Measurements from ENCODE around the gene RUFY3. TPM values are rescaled to one million over a fixed set of nuclear protein-coding genes. Genes with fewer than 3 reads are reported as not detected.
A peak's percentile ranks its signal among the peaks of the same experiment; 100 is the strongest.
"Not testable (repeated sequence)": the region's sequence is repeated elsewhere in the genome, so short reads cannot be mapped to it uniquely, and the experiment has no call there.

The RUFY3 gene
- 43.1 TPM for total RNA-seq

GRCh38 chr4:70721747-70722146 lies at the start of gene RUFY3:
Gene RUFY3, plus strand, starts transcription at chr4:70721964. Its CDS starts 610 bp downstream, at chr4:70722574.
- ATAC-seq = peak; percentile 5

DNA sequence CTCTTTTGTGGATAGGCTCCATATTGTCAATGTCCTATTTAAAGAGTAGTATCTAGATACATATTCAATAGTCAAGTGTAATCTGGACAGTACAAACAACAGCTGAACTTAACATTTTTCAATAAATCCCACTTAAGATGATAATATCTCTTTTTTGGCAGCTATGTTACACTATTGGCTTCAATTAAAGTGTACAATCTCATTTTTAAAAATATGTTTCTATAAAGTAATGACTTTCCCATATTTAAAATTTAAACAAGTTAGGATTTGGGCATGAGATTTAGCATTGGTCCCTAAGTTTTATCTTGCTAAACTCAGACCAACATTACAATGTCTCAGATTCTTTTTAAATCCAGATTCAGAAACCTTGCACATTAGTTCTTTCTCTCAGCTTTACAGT lies 47.6 kb upstream of the RUFY3 start:
- ATAC-seq = no peak

DNA sequence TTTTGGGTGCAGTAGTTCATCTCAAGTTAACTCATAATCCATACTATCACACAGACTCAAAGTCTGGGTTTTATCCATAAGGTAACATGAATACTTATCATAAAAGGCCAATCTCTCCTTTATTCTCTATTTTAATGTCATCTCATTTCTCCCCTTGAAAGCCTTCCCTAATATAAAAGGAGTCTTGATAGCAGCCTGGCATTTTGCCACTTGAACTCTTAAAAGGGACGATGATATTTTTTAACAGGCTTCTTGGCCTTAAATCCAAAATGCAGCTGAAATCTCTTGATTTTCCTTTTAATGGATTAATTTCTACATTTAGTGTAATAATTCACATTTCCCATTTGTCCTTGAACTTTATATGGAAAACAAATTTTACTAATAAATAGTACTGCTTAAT lies 47.0 kb upstream of the RUFY3 start:
- no peak for ATAC-seq

DNA sequence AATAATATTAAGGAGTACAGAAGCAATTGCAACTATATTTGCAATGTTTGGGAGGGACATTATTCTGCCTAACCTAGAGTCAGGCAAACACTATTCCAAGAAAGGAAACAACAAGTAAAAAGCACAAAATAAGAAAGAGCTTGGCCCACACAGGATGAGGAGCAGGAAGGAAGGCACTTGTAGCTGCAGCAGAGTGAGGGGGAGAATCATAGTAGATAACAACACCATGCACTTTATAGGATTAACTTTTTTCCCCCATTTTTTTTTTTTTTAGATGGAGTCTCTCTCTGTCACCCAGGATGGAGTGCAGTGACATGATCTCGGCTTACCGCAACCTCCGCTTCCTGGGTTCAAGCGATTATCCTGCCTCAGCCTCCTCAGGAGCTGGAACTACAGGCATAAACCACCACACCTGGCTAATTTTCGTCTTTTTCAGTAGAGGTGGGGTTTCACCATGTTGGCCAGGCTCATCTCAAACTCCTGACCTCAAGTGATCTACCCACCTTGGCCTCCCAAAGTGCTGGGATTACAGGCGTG lies 45.1 kb upstream of the RUFY3 start:
- ATAC-seq = no peak

DNA sequence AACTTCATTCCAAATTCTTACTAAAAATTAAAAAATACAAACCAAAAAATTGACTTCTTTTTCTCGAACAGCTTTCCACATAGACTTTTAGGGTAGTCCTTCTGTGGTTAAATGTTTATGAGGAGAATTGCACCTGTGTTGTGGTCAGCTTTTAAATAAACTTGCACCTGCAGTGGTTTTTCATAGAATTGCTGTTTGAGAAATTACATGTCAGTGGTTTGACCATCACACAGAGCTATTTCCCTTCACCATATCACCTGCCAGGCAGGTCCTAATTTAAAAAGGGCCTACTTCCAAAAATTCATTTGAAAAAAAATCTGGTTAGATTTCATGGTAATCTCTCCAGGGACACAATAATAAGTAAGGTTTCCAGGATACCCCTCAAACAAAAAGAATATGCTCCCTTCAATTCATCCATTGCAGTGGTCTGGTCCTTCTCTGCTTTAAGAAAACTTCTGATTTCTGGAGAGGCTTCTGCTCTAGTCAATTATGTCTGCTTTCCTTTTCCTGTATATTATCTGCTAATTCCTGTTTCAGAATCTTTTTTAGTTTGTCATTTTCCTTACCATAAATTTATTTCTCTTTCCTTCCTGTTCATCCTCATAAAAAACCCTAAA lies 43.3 kb upstream of the RUFY3 start:
- no peak for ATAC-seq

- ATAC-seq = no peak
Measured at GRCh38 chr4:70680934-70681333, 40.8 kb upstream of the RUFY3 start.

- ATAC-seq = no peak
Measured at GRCh38 chr4:70681704-70682103, 40.1 kb upstream of the RUFY3 start.

DNA sequence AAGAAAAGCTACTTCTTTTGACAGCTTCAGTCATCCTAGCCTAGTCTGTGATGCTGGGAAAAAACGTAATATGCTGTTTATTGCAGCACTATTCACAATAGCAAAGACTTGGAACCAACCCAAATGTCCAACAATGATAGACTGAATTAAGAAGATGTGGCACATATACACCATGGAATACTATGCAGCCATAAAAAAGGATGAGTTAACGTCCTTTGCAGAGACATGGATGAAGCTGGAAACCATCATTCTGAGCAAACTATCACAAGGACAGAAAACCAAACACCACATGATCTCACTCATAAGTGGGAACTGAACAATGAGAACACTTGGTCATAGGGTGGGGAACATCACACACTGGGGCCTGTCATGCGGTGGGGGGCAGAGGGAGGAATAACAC lies 39.6 kb upstream of the RUFY3 start:
- not testable (repeated sequence) for ATAC-seq

DNA sequence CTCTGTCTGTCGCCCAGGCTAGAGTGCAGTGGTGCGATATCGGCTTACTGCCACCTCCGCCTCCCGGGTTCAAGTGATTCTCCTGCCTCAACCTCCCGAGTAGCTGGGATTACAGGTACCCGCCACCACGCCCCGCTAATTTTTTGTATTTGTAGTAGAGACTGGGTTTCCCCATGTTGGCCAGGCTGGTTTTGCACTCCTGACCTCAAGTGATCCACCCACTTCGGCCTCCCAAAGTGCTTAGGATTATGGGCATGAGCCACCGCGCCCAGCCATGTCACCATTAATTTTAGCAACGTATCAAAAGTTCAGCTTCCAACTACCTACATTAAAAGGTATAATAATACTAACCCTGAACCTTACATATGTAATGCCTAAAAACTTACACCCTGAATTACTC lies 34.4 kb upstream of the RUFY3 start:
- no peak for ATAC-seq

GRCh38 chr4:70687821-70688794 lies 33.7 kb upstream of the RUFY3 start, which contains the start of gene UTP3:
Gene UTP3, plus strand, starts transcription at chr4:70688532. Its CDS starts 146 bp downstream, at chr4:70688678.
- ATAC-seq = peak; percentile 99

GRCh38 chr4:70688795-70689231 lies 33.0 kb upstream of the RUFY3 start:
- ATAC-seq = peak; percentile 13

DNA sequence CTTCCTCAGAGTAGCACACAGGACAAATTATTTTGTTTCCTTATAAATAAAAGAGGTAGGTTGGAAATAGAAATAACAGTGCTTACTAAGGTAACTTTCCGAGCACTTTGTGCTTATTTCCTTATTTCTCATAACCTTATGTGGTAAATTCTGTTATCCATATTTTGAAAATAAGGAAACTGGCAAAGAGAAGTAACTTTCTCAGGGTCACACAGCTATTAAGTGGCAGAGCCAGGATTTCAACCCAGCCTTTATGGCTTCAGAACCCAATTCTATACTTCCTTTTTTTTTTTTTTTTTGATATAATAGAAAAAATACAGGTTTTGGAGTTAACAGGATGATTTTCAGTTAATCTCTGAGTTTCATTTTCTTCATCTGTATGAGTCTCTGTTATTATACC lies 30.1 kb upstream of the RUFY3 start:
- no peak for ATAC-seq

DNA sequence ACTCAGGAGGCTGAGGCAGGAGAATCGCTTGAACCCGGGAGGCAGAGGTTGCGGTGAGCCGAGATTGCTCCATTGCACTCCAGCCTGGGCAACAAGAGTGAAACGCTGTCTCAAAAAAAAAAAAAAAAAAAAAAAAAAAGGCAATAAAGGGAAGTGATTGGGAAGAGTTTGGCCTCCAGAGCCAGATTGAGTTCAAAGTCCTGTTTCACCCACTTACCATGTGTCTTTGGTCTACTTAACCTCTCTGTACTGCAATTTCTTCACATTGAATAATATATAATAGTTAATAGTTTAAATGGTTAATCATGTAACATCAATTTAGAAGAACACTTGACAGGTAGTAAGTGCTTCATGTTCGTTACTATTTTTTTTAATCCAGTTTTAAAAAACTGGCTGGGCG lies 27.1 kb upstream of the RUFY3 start:
- ATAC-seq = not testable (repeated sequence)

GRCh38 chr4:70698435-70698834 lies 23.3 kb upstream of the RUFY3 start:
- ATAC-seq = not testable (repeated sequence)

DNA sequence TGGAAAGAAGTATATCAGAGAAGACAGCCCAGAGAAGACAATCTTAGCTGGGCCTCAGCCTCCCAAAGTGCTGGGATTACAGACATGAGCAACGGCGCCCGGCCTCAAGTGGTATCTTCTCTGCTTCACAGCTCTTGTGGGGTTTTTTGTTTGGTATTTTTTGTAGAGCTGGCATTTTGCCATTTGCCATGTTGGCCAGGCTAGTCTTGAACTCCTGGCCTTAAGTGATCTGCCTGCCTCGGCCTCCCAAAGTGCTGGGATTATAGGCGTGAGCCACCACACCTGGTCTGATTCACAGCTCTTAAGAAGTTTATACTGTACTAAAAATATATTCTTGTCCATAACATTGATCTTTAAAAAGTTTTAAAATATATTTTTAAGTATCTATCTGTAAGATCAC lies 21.1 kb upstream of the RUFY3 start:
- ATAC-seq = no peak

- peak; percentile 58 for ATAC-seq
Measured at GRCh38 chr4:70701271-70701670, 20.5 kb upstream of the RUFY3 start.

- ATAC-seq = not testable (repeated sequence)
Measured at GRCh38 chr4:70702592-70702991, 19.2 kb upstream of the RUFY3 start.

- ATAC-seq = no peak
Measured at GRCh38 chr4:70703619-70704214, 18.0 kb upstream of the RUFY3 start.

DNA sequence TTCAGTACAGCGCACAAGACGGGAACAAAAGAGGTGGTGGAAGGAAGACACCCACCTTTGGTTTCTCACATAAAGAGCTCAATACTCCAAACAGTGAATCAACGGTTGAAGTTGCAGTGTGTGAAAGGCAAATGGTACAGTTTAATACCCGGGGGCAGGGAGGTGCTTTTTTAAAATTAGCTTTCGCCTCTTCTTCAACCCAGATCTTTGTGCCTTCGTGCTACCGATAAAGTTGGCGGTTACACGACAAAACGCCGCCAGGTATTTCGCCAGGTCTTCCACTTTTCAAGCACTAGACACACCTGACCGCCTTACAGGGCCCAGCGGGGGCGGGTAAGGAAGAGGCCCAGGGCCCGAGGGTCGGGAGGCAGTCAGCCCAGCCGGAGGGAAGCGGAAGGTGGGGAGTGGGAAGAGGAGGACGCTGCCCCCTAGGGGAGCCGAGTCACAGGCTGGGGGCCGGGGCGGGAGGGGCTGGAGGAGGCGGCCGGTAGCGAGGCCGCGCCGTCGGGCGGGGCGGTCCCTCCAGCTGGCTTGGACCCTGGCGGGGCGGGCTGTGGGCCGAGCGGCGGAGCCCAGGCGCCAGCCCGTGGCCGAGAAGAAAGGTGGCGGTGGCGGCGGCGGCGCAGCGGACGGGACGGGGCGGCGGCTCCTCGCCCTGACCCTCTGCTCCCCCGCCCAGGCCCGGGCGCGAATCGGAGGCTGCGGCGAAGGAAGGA lies 17.4 kb upstream of the RUFY3 start:
- ATAC-seq = peak; percentile 75

- peak; percentile 37 for ATAC-seq
Measured at GRCh38 chr4:70704931-70705182, 16.9 kb upstream of the RUFY3 start.

DNA sequence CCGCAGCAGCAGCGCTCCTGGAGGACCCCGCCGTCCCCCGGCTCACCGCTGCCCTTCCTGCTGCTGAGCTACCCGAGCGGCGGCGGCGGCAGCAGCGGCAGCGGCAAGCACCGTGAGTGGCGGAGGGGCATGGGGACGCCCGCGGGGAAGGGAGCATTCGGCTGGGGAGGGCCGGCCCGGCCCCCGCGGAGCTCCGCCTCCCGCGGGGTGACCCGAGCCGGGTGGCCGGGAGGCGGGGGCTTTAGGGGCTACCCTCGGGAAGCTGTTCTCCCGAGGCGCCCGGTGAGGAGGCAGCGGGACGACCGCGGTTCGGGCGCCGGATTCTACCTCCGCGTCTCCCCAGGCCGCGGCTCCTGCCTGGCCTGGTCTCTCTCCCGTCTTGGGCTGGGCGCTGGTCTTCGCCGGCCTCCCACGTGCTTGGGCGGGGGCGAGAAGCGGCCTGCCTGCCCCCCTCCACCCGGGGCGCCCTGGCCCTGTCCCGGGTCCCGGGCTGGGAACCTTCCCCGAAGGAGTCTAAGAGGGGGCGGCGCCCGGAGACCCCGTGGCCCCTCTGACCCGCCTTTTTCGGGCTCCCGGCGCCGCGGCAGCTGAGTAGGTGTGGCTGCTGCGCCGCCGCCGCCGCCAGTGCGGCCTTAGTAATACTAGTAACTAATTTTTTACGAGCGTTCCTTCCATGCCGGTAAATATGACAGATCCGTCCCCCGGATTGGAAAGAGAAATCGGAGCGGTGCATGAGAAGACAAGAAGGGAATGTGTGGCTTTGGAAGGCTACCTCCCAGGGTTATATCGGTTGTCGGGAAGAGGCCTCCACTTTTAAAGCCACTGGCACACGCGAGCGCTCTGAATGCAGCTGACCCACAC lies 16.4 kb upstream of the RUFY3 start:
- peak; percentile 84 for ATAC-seq

GRCh38 chr4:70706044-70706461 lies 15.7 kb upstream of the RUFY3 start:
- no peak for ATAC-seq

Measured in esophagus mucosa (tissue), 1 donor.